NCI-H1048 (cell line): ENCODE data around the gene ARHGAP45.

ENCODE experiments used
- DNase-seq: peaks from one replicate; lab custom pipeline; 2025; lab: John Stamatoyannopoulos, UW

ARHGAP45 gene

DNA sequence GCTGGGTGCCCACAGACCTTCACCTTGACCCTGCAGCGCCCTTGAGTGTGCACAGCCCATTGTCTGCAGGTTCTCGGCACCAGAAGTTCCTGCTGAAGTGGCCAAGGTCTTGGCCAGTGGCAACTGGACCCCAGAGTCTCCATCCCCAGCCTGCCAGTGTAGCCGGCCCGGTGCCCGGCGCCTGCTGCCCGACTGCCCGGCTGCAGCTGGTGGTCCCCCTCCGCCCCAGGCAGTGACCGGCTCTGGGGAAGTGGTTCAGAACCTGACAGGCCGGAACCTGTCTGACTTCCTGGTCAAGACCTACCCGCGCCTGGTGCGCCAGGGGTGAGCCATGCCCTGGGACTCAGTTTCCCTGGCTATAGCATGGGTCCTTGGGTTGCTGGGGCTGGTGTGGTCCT lies 11.9 kb upstream of the ARHGAP45 start:
- DNase-seq = no peak

GRCh38 chr19:1055886-1056620 lies 10.9 kb upstream of the ARHGAP45 start:
- no peak for DNase-seq

- DNase-seq = no peak
These were observed 9.7 kb upstream of the ARHGAP45 start for GRCh38 chr19:1057176-1057855.

GRCh38 chr19:1058112-1058511 lies 8.9 kb upstream of the ARHGAP45 start:
- no peak for DNase-seq

GRCh38 chr19:1060689-1061088 lies 6.3 kb upstream of the ARHGAP45 start:
- DNase-seq = no peak

- no peak for DNase-seq
These were observed 5.0 kb upstream of the ARHGAP45 start for GRCh38 chr19:1061987-1062386.

- DNase-seq = no peak
These were observed 4.5 kb upstream of the ARHGAP45 start for GRCh38 chr19:1062387-1063029.

- no peak for DNase-seq
These were observed 3.7 kb upstream of the ARHGAP45 start for GRCh38 chr19:1063030-1063908.

DNA sequence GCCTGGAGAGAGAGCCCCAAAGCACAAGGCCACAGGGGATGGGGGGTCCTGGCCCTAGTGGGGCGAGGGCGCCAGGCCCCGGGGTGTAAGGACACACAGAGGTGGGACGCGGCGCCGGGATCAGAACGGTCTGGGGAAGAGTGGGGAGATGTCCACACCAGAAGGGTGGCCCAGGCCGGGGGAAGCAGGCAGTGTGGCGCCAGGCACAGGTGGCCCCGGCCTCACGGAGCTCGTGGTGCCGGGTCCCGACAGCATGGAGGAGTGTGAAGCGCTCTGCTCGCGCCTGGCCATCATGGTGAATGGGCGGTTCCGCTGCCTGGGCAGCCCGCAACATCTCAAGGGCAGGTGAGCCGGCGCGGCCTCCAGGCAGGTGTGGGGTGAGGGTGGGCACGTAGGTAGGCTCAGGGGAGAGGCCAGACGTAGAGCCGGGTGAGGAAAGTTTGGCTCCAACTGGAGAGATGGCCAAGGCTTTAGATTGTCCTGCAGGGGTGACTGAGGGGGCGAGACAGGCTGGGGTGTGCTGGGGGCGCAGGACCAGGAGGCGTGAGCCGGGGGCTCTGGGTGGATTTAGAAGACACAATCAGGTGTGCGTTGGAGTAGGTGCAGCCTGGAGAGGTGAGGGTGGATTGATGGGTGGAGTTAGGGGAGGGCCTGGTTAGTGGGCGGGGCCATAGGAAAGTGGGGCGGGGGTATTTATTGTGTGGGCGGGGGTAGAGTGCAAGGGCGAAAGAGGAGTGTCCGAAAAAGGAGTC lies 2.9 kb upstream of the ARHGAP45 start:
- DNase-seq = no peak

DNA sequence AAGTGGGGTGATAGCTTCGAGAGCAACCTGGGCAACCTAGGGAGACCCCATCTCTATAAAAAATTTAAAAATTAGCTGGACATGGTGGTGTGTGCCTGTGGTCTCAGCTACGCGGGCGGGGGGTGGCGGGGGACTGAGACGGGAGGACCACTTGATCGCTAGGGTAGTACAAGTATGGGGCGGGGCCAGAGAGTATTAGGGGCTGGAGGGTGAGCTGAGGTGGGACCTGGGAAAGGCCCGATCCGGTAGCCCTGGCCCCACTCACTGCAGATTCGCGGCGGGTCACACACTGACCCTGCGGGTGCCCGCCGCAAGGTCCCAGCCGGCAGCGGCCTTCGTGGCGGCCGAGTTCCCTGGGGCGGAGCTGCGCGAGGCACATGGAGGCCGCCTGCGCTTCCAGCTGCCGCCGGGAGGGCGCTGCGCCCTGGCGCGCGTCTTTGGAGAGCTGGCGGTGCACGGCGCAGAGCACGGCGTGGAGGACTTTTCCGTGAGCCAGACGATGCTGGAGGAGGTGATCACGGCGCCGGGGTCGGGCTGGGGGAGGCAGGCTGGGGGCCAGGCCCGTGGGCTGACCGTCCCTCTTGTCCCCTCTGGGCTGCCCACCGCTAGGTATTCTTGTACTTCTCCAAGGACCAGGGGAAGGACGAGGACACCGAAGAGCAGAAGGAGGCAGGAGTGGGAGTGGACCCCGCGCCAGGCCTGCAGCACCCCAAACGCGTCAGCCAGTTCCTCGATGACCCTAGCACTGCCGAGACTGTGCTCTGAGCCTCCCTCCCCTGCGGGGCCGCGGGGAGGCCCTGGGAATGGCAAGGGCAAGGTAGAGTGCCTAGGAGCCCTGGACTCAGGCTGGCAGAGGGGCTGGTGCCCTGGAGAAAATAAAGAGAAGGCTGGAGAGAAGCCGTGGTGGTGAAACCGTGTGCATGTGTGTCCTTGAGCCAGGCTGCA lies 2.0 kb upstream of the ARHGAP45 start:
- DNase-seq = no peak

- no peak for DNase-seq
These were observed 1.3 kb upstream of the ARHGAP45 start for GRCh38 chr19:1065606-1066109.

GRCh38 chr19:1066251-1066747 lies 668 bp upstream of the ARHGAP45 start:
- DNase-seq = no peak

DNA sequence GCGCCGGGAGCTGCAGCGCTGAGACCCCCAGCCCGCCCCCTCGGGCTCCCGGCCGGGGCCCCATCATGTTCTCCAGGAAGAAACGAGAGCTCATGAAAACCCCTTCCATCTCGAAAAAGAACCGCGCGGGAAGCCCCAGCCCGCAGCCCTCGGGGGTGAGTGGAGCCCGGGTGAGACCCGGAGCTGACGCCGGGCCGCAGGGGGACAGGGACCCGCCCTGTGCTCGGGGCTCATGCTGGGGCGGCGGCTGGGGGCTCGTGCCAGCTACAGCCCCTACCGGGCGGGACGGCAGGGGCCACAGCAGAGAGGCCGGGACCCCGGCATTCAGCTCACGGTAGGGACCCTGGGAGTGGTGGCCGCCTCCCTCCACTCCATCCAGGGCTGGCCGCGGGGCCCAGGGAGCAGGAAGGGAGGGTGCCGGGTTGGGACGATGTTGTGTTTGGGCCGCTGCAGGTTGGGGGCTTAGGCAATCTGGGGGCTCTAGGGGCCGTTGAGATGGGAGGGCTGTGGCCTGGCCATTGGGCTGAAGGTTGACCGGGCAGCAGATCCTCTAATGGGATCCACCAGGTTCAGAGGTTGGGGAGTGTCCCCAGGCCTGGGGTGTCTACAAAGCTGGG lies 482 bp downstream of the ARHGAP45 start:
- DNase-seq = no peak

GRCh38 chr19:1068009-1069001 lies 1.3 kb downstream of the ARHGAP45 start:
- no peak for DNase-seq

DNA sequence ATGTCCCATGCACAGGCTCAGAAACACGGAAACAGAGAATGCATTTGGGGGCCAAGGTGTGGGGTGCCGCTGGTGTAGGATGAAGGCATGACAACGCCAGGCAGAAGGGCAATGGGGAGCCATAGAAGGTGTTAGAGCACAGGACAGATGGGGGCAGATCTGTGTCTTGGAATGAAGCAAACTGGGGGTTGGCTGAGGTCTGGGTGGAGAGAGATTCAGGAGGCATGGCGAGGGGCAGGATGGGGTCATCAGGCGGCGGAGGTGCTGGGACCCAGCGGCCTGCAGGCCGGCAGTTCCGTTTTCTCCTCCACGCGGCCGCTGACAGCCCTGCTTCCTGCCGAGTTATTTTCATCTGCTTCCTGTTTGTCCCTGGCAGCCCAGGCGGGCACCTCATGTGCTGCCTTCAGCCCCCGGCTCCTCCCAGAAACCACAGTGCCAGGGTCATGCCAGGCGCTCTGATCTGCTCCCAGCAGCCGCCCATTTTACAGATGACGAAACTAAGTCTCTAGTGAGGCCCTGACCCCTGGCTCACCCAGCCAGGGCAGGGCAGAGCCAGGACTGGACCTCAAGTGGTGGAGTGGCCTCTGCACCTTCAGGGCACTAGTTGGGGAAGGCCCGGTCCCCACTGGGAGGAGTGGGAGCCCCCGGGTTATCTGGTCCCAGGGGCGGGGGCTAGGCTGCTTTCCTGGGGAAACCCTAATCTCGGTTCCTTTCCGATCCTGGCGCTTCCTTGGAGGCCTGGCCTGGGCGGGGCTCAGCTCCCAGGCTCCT lies 2.2 kb downstream of the ARHGAP45 start:
- DNase-seq = no peak

DNA sequence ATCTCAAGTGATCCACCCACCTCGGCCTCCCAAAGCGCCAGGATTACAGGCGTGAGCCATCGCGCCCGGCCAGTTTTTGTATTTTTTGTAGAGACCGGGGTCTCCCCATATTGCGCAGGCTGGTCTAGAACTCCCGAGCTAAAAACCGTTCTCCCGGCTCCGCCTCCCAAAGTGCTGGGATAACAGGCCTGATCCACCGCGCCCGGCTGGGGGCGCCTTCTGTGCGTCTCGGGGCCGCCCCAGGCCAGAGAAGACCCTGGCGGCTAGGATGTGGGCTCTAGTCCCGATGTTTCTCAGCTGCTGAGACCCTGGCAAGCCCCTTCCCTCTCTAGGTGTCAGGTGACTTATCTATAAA lies 3.6 kb downstream of the ARHGAP45 start:
- no peak for DNase-seq

- no peak for DNase-seq
These were observed 4.2 kb downstream of the ARHGAP45 start for GRCh38 chr19:1070931-1071791.
